Measurements from ENCODE around the gene HADHA.
A peak's percentile ranks its signal among the peaks of the same experiment; 100 is the strongest.

HADHA gene

GRCh38 chr2:26235089-26235488 is 9.3 kb downstream of the HADHA start:
- no peaks in the 10 kb centered on the region for H3K9me3 Mint-ChIP-seq
- DNase-seq (ENCODE audit: low spot score in 2 of 2) (no peak), ATAC-seq (ENCODE audit: low read depth) (no peak)
- H3K36me3 Mint-ChIP-seq = peaks cover 23% of the 10 kb centered on the region
- H3K4me1 Mint-ChIP-seq = peaks cover 7% of the 10 kb centered on the region
- H3K4me3 Mint-ChIP-seq = no peak overlapping the region
- no peak overlapping the region for H3K27ac Mint-ChIP-seq
- H3K27me3 Mint-ChIP-seq = no peaks in the 10 kb centered on the region

- Mint-ChIP-seq H3K36me3 (peaks cover 32% of the 10 kb centered on the region), H3K9me3 (no peaks in the 10 kb centered on the region), H3K27me3 (no peaks in the 10 kb centered on the region), H3K4me3 (no peak overlapping the region), H3K4me1 (no peaks in the 10 kb centered on the region), H3K27ac (no peak overlapping the region)
- ATAC-seq (ENCODE audit: low read depth) (no peak), DNase-seq (ENCODE audit: low spot score in 2 of 2) (no peak)
These were observed 13.6 kb downstream of the HADHA start for GRCh38 chr2:26230806-26231205.

- Mint-ChIP-seq H3K27ac (no peak overlapping the region), H3K4me3 (no peak overlapping the region), H3K4me1 (no peaks in the 10 kb centered on the region), H3K27me3 (no peaks in the 10 kb centered on the region), H3K9me3 (no peaks in the 10 kb centered on the region), H3K36me3 (peaks cover 28% of the 10 kb centered on the region)
- DNase-seq (ENCODE audit: low spot score in 2 of 2) = no peak
- no peak for ATAC-seq (ENCODE audit: low read depth)
These were observed 14.8 kb downstream of the HADHA start for GRCh38 chr2:26229595-26229994.

GRCh38 chr2:26224095-26224494 is 20.3 kb downstream of the HADHA start:
- DNase-seq (ENCODE audit: low spot score in 2 of 2) (no peak), ATAC-seq (ENCODE audit: low read depth) (no peak)
- Mint-ChIP-seq H3K4me1 (no peaks in the 10 kb centered on the region), H3K36me3 (peaks cover 36% of the 10 kb centered on the region), H3K9me3 (no peaks in the 10 kb centered on the region), H3K4me3 (no peak overlapping the region), H3K27ac (no peak overlapping the region), H3K27me3 (no peaks in the 10 kb centered on the region)

GRCh38 chr2:26223018-26223417 is 21.4 kb downstream of the HADHA start:
- H3K9me3 Mint-ChIP-seq = no peaks in the 10 kb centered on the region
- no peaks in the 10 kb centered on the region for H3K27me3 Mint-ChIP-seq
- H3K4me1 Mint-ChIP-seq = no peaks in the 10 kb centered on the region
- no peak overlapping the region for H3K27ac Mint-ChIP-seq
- ATAC-seq (ENCODE audit: low read depth) (no peak), DNase-seq (ENCODE audit: low spot score in 2 of 2) (no peak)
- peaks cover 35% of the 10 kb centered on the region for H3K36me3 Mint-ChIP-seq
- H3K4me3 Mint-ChIP-seq = no peak overlapping the region

- no peak overlapping the region for H3K27ac Mint-ChIP-seq
- no peak overlapping the region for H3K4me3 Mint-ChIP-seq
- H3K9me3 Mint-ChIP-seq = no peaks in the 10 kb centered on the region
- H3K36me3 Mint-ChIP-seq = peaks cover 45% of the 10 kb centered on the region
- ATAC-seq (ENCODE audit: low read depth) (no peak), DNase-seq (ENCODE audit: low spot score in 2 of 2) (no peak)
- H3K27me3 Mint-ChIP-seq = no peaks in the 10 kb centered on the region
- H3K4me1 Mint-ChIP-seq = peaks cover 2% of the 10 kb centered on the region
These were observed 26.7 kb downstream of the HADHA start for GRCh38 chr2:26217720-26218119.

GRCh38 chr2:26216587-26216986 is 27.8 kb downstream of the HADHA start:
- peaks cover 2% of the 10 kb centered on the region for H3K4me1 Mint-ChIP-seq
- H3K9me3 Mint-ChIP-seq = no peaks in the 10 kb centered on the region
- no peak overlapping the region for H3K27ac Mint-ChIP-seq
- peaks cover 48% of the 10 kb centered on the region for H3K36me3 Mint-ChIP-seq
- H3K27me3 Mint-ChIP-seq = no peaks in the 10 kb centered on the region
- H3K4me3 Mint-ChIP-seq = no peak overlapping the region
- no peak for DNase-seq (ENCODE audit: low spot score in 2 of 2)
- no peak for ATAC-seq (ENCODE audit: low read depth)

- no peak for DNase-seq (ENCODE audit: low spot score in 2 of 2)
- Mint-ChIP-seq H3K36me3 (peaks cover 50% of the 10 kb centered on the region), H3K27ac (no peak overlapping the region), H3K27me3 (no peaks in the 10 kb centered on the region), H3K4me1 (peaks cover 2% of the 10 kb centered on the region), H3K4me3 (no peak overlapping the region), H3K9me3 (no peaks in the 10 kb centered on the region)
- no peak for ATAC-seq (ENCODE audit: low read depth)
These were observed 28.6 kb downstream of the HADHA start for GRCh38 chr2:26215833-26216232.

- ATAC-seq (ENCODE audit: low read depth) (no peak), DNase-seq (ENCODE audit: low spot score in 2 of 2) (no peak)
- H3K4me3 Mint-ChIP-seq = no peak overlapping the region
- H3K36me3 Mint-ChIP-seq = peaks cover 52% of the 10 kb centered on the region
- peaks cover 2% of the 10 kb centered on the region for H3K4me1 Mint-ChIP-seq
- H3K27me3 Mint-ChIP-seq = no peaks in the 10 kb centered on the region
- no peaks in the 10 kb centered on the region for H3K9me3 Mint-ChIP-seq
- H3K27ac Mint-ChIP-seq = no peak overlapping the region
These were observed 29.7 kb downstream of the HADHA start for GRCh38 chr2:26214759-26215158.

- Mint-ChIP-seq H3K36me3 (peaks cover 49% of the 10 kb centered on the region), H3K27ac (no peak overlapping the region)
- DNase-seq (ENCODE audit: low spot score in 2 of 2) = no peak
These were observed 32.4 kb downstream of the HADHA start for GRCh38 chr2:26212011-26212410.

GRCh38 chr2:26203906-26204305 is 40.5 kb downstream of the HADHA start:
- ATAC-seq (ENCODE audit: low read depth) (no peak), DNase-seq (ENCODE audit: low spot score in 2 of 2) (no peak)
- no peak overlapping the region for H3K27ac Mint-ChIP-seq
- H3K4me3 Mint-ChIP-seq = no peak overlapping the region
- no peaks in the 10 kb centered on the region for H3K27me3 Mint-ChIP-seq
- peaks cover 4% of the 10 kb centered on the region for H3K9me3 Mint-ChIP-seq
- H3K4me1 Mint-ChIP-seq = no peaks in the 10 kb centered on the region
- peaks cover 56% of the 10 kb centered on the region for H3K36me3 Mint-ChIP-seq

More at GRCh38 chr2:26212011-26212410, 32.4 kb downstream of the HADHA start:
- no peak overlapping the region for H3K4me3 Mint-ChIP-seq
- no peaks in the 10 kb centered on the region for H3K27me3 Mint-ChIP-seq
- H3K9me3 Mint-ChIP-seq = no peaks in the 10 kb centered on the region
- peaks cover 2% of the 10 kb centered on the region for H3K4me1 Mint-ChIP-seq
- ATAC-seq (ENCODE audit: low read depth) = no peak

- Mint-ChIP-seq H3K27me3 (no peaks in the 10 kb centered on the region), H3K4me3 (no peak overlapping the region), H3K36me3 (peaks cover 59% of the 10 kb centered on the region), H3K4me1 (no peaks in the 10 kb centered on the region), H3K27ac (no peak overlapping the region), H3K9me3 (peaks cover 8% of the 10 kb centered on the region)
- no peak for DNase-seq (ENCODE audit: low spot score in 2 of 2)
- ATAC-seq (ENCODE audit: low read depth) = no peak
These were observed 41.4 kb downstream of the HADHA start for GRCh38 chr2:26202981-26203490.

GRCh38 chr2:26197516-26197915 is 46.9 kb downstream of the HADHA start:
- H3K4me1 Mint-ChIP-seq = peaks cover 4% of the 10 kb centered on the region
- peaks cover 9% of the 10 kb centered on the region for H3K9me3 Mint-ChIP-seq
- H3K27ac Mint-ChIP-seq = no peak overlapping the region
- H3K36me3 Mint-ChIP-seq = peaks cover 58% of the 10 kb centered on the region
- H3K4me3 Mint-ChIP-seq = no peak overlapping the region
- no peaks in the 10 kb centered on the region for H3K27me3 Mint-ChIP-seq
- DNase-seq (ENCODE audit: low spot score in 2 of 2) = no peak
- no peak for ATAC-seq (ENCODE audit: low read depth)

- H3K27me3 Mint-ChIP-seq = no peaks in the 10 kb centered on the region
These were observed 47.6 kb downstream of the HADHA start for GRCh38 chr2:26196683-26197418.

More at GRCh38 chr2:26196683-26197418, 47.6 kb downstream of the HADHA start:
- H3K4me1 Mint-ChIP-seq = peaks cover 4% of the 10 kb centered on the region
- H3K27ac Mint-ChIP-seq = no peak overlapping the region
- H3K4me3 Mint-ChIP-seq = no peak overlapping the region
- peak in 1 of 2 donors; percentile 51 for DNase-seq (ENCODE audit: low spot score in 2 of 2)
- peaks cover 9% of the 10 kb centered on the region for H3K9me3 Mint-ChIP-seq
- peaks cover 52% of the 10 kb centered on the region for H3K36me3 Mint-ChIP-seq
- peak; percentile 99 for ATAC-seq (ENCODE audit: low read depth)
